Peyer's patch (tissue), 4 donors: ENCODE measurements around the gene SDE2.

ENCODE experiments used
- POLR2A ChIP-seq, 2 donors: fragments of 450-650 bp; IDR thresholded peaks; one replicate each; pipeline ENCODE4 v1.5.1; 2017; ENCODE audit warnings: antibody characterized with exemption in 2 of 2, mild to moderate bottlenecking in 2 of 2, moderate library complexity in 2 of 2
- TF ChIP-seq, protein P1 (sequence below), 6 experiments: fragments of 450-650 bp in 4 of 6; fragments of 200-600 bp in 2 of 6; sonication (generic) in 1 of 6; IDR thresholded peaks; one replicate each; pipeline ENCODE4 v1.5.1; 2017 to 2019; ENCODE audit warnings: antibody characterized with exemption in 6 of 6, mild to moderate bottlenecking in 3 of 6, moderate library complexity in 1 of 6

DNA sequence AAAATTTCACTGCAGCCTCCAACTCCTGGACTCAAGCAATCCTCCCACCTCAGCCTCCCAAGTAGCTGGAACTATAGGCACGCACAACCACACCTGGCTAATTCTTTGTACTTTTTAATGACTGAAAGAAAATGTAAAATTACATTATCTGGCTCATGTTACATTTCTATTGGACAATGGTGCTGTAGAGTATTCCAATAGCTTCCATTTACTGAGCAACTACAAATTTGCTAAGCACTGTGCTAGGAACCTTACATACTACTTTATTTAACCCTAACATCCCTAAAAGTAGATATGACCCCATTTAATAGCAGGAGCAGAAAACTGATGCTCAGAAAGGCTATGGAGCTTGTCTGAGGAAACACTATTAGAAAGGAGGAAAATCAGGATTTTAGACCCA, 19.7 kb downstream of the SDE2 start:
- no peak for TF ChIP-seq POLR2A (IDR thresholded peaks at IDR 0.05)
- TF ChIP-seq, protein P1, sequence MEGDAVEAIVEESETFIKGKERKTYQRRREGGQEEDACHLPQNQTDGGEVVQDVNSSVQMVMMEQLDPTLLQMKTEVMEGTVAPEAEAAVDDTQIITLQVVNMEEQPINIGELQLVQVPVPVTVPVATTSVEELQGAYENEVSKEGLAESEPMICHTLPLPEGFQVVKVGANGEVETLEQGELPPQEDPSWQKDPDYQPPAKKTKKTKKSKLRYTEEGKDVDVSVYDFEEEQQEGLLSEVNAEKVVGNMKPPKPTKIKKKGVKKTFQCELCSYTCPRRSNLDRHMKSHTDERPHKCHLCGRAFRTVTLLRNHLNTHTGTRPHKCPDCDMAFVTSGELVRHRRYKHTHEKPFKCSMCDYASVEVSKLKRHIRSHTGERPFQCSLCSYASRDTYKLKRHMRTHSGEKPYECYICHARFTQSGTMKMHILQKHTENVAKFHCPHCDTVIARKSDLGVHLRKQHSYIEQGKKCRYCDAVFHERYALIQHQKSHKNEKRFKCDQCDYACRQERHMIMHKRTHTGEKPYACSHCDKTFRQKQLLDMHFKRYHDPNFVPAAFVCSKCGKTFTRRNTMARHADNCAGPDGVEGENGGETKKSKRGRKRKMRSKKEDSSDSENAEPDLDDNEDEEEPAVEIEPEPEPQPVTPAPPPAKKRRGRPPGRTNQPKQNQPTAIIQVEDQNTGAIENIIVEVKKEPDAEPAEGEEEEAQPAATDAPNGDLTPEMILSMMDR (IDR thresholded peaks at IDR 0.05) = no peak
